ENCODE results near the gene PSMB9. TPM values are rescaled to one million over a fixed set of nuclear protein-coding genes. Genes with fewer than 3 reads are reported as not detected.

Gene PSMB9
- total RNA-seq, 1 donor = 20.3 TPM

- H3K36me3 ChIP-seq (ENCODE audit: insufficient read depth, low read length) = peaks cover 30% of the 10 kb centered on the region
- peak; percentile 90 for TF ChIP-seq CTCF (IDR thresholded peaks at IDR 0.05; ENCODE audit: extremely low read depth, low read depth, low read length)
These were observed 15.7 kb upstream of the PSMB9 start, which contains the start of gene TAP2 for GRCh38 chr6:32838114-32838958. TSS of gene TAP2 (minus strand) at chr6:32838739. CDS start at chr6:32838233, 506 bp downstream.

GRCh38 chr6:32839356-32839755 lies 14.6 kb upstream of the PSMB9 start:
- Histone ChIP-seq H3K9me3 (ENCODE audit: low read depth, low read length) (no peaks in the 10 kb centered on the region), H4K20me1 (ENCODE audit: insufficient read depth, low read length) (no peaks in the 10 kb centered on the region), H3K79me2 (ENCODE audit: insufficient read depth, low read length) (peaks cover 28% of the 10 kb centered on the region), H3K4me1 (ENCODE audit: insufficient read depth, low read length) (peaks cover 16% of the 10 kb centered on the region), H3K36me3 (ENCODE audit: insufficient read depth, low read length) (peaks cover 25% of the 10 kb centered on the region), H2AFZ (ENCODE audit: low read length) (no peak overlapping the region), H3K4me2 (ENCODE audit: insufficient read depth, low read length) (no peak overlapping the region), H3K27ac (ENCODE audit: low read depth, low read length) (peak overlapping the region; percentile 22), H3K27me3 (ENCODE audit: insufficient read depth, low read length) (no peaks in the 10 kb centered on the region), H3K4me3 (ENCODE audit: insufficient read depth, low read length) (no peak overlapping the region)
- DNase-seq (ENCODE audit: insufficient read length, low spot score, missing footprints) = peak; percentile 42
- no peak for TF ChIP-seq CTCF (IDR thresholded peaks at IDR 0.05; ENCODE audit: extremely low read depth, low read depth, low read length)

More at GRCh38 chr6:32838114-32838958, 15.7 kb upstream of the PSMB9 start, which contains the start of gene TAP2:
- H3K9me3 ChIP-seq (ENCODE audit: low read depth, low read length) = no peaks in the 10 kb centered on the region
- peak within 1 kb of the TSS; percentile 90 for H3K4me3 ChIP-seq (ENCODE audit: insufficient read depth, low read length)
- H2AFZ ChIP-seq (ENCODE audit: low read length) = peak within 1 kb of the TSS; percentile 90
- H3K4me2 ChIP-seq (ENCODE audit: insufficient read depth, low read length) = peak within 1 kb of the TSS; percentile 90
- H3K4me1 ChIP-seq (ENCODE audit: insufficient read depth, low read length) = peaks cover 15% of the 10 kb centered on the region
- peak within 1 kb of the TSS; percentile 79 for H3K27ac ChIP-seq (ENCODE audit: low read depth, low read length)
- H4K20me1 ChIP-seq (ENCODE audit: insufficient read depth, low read length) = no peaks in the 10 kb centered on the region
- peaks cover 19% of the 10 kb centered on the region for H3K79me2 ChIP-seq (ENCODE audit: insufficient read depth, low read length)
- no peaks in the 10 kb centered on the region for H3K27me3 ChIP-seq (ENCODE audit: insufficient read depth, low read length)
- DNase-seq (ENCODE audit: insufficient read length, low spot score, missing footprints) = peak; percentile 98

- peaks cover 21% of the 10 kb centered on the region for H3K4me1 ChIP-seq (ENCODE audit: insufficient read depth, low read length)
- H3K79me2 ChIP-seq (ENCODE audit: insufficient read depth, low read length) = peaks cover 28% of the 10 kb centered on the region
- TF ChIP-seq CTCF (IDR thresholded peaks at IDR 0.05; ENCODE audit: extremely low read depth, low read depth, low read length) = no peak
- no peak overlapping the region for H3K27ac ChIP-seq (ENCODE audit: low read depth, low read length)
- H2AFZ ChIP-seq (ENCODE audit: low read length) = no peak overlapping the region
- H3K4me2 ChIP-seq (ENCODE audit: insufficient read depth, low read length) = no peak overlapping the region
- no peak for DNase-seq (ENCODE audit: insufficient read length, low spot score, missing footprints)
- peaks cover 23% of the 10 kb centered on the region for H3K36me3 ChIP-seq (ENCODE audit: insufficient read depth, low read length)
- no peak overlapping the region for H3K4me3 ChIP-seq (ENCODE audit: insufficient read depth, low read length)
- no peaks in the 10 kb centered on the region for H4K20me1 ChIP-seq (ENCODE audit: insufficient read depth, low read length)
- H3K27me3 ChIP-seq (ENCODE audit: insufficient read depth, low read length) = no peaks in the 10 kb centered on the region
- no peaks in the 10 kb centered on the region for H3K9me3 ChIP-seq (ENCODE audit: low read depth, low read length)
These were observed 13.3 kb upstream of the PSMB9 start for GRCh38 chr6:32840604-32841246.
